IPS-NIHi7 (cell line): Measurements from ENCODE around the gene MIEN1.
"Not testable (repeated sequence)": the region's sequence is repeated elsewhere in the genome, so short reads cannot be mapped to it uniquely, and the experiment has no call there.

ENCODE experiments used
- DNase-seq: peaks from one replicate; pipeline ENCODE4 v3.0.0; 2012; ENCODE audit warnings: mixed read lengths; ENCODE audit errors: extremely low spot score

Gene MIEN1

GRCh38 chr17:39730095-39730921 is at the start of gene MIEN1:
Gene MIEN1, minus strand, starts transcription at chr17:39730532. Its CDS starts 37 bp downstream, at chr17:39730495.
- DNase-seq: peak; percentile 97

- no peak for DNase-seq
These were observed 47.4 kb upstream of the MIEN1 start for GRCh38 chr17:39777534-39778365.

GRCh38 chr17:39776252-39776651 is 45.9 kb upstream of the MIEN1 start:
- DNase-seq: no peak

GRCh38 chr17:39775031-39775430 is 44.7 kb upstream of the MIEN1 start:
- DNase-seq: no peak

GRCh38 chr17:39774047-39774446 is 43.7 kb upstream of the MIEN1 start:
- DNase-seq: no peak

GRCh38 chr17:39772987-39773934 is 42.9 kb upstream of the MIEN1 start:
- no peak for DNase-seq

- no peak for DNase-seq
These were observed 42.1 kb upstream of the MIEN1 start for GRCh38 chr17:39772415-39772814.

- no peak for DNase-seq
These were observed 39.7 kb upstream of the MIEN1 start for GRCh38 chr17:39769974-39770587.

- no peak for DNase-seq
These were observed 36.8 kb upstream of the MIEN1 start for GRCh38 chr17:39767147-39767546.

- DNase-seq: no peak
These were observed 35.4 kb upstream of the MIEN1 start for GRCh38 chr17:39765766-39766165.

- no peak for DNase-seq
These were observed 34.8 kb upstream of the MIEN1 start for GRCh38 chr17:39765175-39765574.

GRCh38 chr17:39764171-39764570 is 33.8 kb upstream of the MIEN1 start:
- not testable (repeated sequence) for DNase-seq

GRCh38 chr17:39763051-39763820 is 32.9 kb upstream of the MIEN1 start:
- no peak for DNase-seq

GRCh38 chr17:39761861-39762496 is 31.6 kb upstream of the MIEN1 start:
- no peak for DNase-seq

GRCh38 chr17:39759204-39759603 is 28.9 kb upstream of the MIEN1 start:
- no peak for DNase-seq

GRCh38 chr17:39757931-39758873 is 27.9 kb upstream of the MIEN1 start:
- no peak for DNase-seq

GRCh38 chr17:39757176-39757662 is 26.9 kb upstream of the MIEN1 start:
- DNase-seq: no peak

GRCh38 chr17:39756380-39757079 is 26.2 kb upstream of the MIEN1 start:
- DNase-seq: no peak
